Activated CD8-positive, alpha-beta T cell treated with anti-CD3 and anti-CD28 coated beads for 36 hours (primary cell): ENCODE measurements around the gene RAI1. TPM values are rescaled to one million over a fixed set of nuclear protein-coding genes. Genes with fewer than 3 reads are reported as not detected.

ENCODE experiments used
- ATAC-seq: fragments of 200-7000 bp; cut with Tn5 transposase; one replicate; pipeline ENCODE4 v1.10.0; 2021; ENCODE audit warnings: mild to moderate bottlenecking, moderate library complexity
- CTCF ChIA-PET: fragments of 350-600 bp; sonication (Branson Sonifier 250); formaldehyde crosslinking; loops from one replicate; lab custom pipeline; 2021; ENCODE audit warnings: antibody characterized with exemption; lab: Charles Lee
- POLR2A ChIA-PET: fragments of 350-600 bp; sonication (Branson Sonifier 250); formaldehyde crosslinking; loops from one replicate; lab custom pipeline; 2021; ENCODE audit warnings: antibody characterized with exemption; lab: Charles Lee
- DNase-seq: peaks from one replicate; pipeline ENCODE4 v3.0.0-alpha.2; 2020
- H3K27ac Mint-ChIP-seq: one replicate; pipeline ENCODE4 v1.8.0; 2021; ENCODE audit warnings: mild to moderate bottlenecking, mixed read lengths
- H3K27me3 Mint-ChIP-seq: one replicate; pipeline ENCODE4 v1.8.0; 2021; ENCODE audit warnings: mixed read lengths
- H3K36me3 Mint-ChIP-seq: one replicate; pipeline ENCODE4 v1.8.0; 2021; ENCODE audit warnings: low read depth, mixed read lengths
- H3K4me1 Mint-ChIP-seq: one replicate; pipeline ENCODE4 v1.8.0; 2021; ENCODE audit warnings: low read depth, mixed read lengths
- H3K4me3 Mint-ChIP-seq: one replicate; pipeline ENCODE4 v1.8.0; 2021; ENCODE audit warnings: mild to moderate bottlenecking, moderate library complexity, mixed read lengths
- H3K9me3 Mint-ChIP-seq: one replicate; pipeline ENCODE4 v1.8.0; 2021; ENCODE audit warnings: mixed read lengths
- CTCF ChIP-seq: fragments of 200-600 bp; IDR thresholded peaks from one replicate; pipeline ENCODE4 v1.8.0; 2022; ENCODE audit warnings: antibody characterized with exemption, mild to moderate bottlenecking
- intact Hi-C: fragments of 100-400 bp; cut with micrococcal nuclease; formaldehyde crosslinking; loops from one replicate; pipeline ENCODE4 v1.10.0; 2022
- total RNA-seq, 2 experiments: library from RNA; stranded (reverse); gene quantifications; one replicate each; pipeline ENCODE4 v1.2.3, GENCODE V29; 2021

Gene RAI1
- total RNA-seq, 2 experiments from 2014 or later, result 18.1 to 20.3 TPM

DNA sequence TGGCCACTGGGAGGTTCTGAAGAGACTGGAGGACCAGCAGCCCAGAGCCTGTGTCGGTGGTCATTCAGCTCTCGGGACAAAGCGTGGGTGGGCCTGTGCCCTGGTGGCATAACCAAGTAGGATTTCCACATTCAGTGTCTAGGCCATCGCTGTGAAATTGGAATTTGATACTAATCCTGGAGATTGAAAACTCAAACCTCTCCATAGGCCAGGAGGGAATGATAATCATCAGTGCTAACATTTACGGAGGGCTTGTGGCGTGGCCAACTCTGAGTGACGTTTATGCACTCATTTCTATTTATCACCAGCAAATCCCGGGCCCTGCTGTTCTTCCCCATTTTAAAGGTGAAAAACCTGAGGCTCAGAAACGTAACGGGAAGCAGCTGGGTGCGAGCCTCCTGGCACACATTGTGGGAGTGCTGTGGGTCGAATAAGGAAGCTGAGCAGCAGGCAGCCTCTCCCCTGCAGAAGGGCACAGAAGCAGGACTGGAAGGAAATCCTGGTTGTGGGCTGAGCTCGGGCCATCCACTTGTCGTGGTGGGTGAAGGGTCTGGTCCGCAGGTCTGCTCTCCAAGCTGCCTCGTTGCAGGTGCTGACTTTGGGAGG lies 33.1 kb downstream of the RAI1 start:
- ChIA-PET CTCF (interaction anchor here (1.4 kb wide), 1 partner anchor 205 kb away, joined by 3 read pairs; no protein-coding TSS in a partner anchor), POLR2A (interaction anchor here (2.0 kb wide), 1 partner anchor 32 kb away, joined by 5 read pairs; no protein-coding TSS in a partner anchor)
- no peak overlapping the region for H3K4me3 Mint-ChIP-seq
- intact Hi-C loops, result no loop called here
- ATAC-seq (no peak), DNase-seq (no peak)
- peaks cover 35% of the 10 kb centered on the region for H3K4me1 Mint-ChIP-seq
- H3K27me3 Mint-ChIP-seq, result no peaks in the 10 kb centered on the region
- no peak for TF ChIP-seq CTCF
- H3K27ac Mint-ChIP-seq, result no peak overlapping the region
- H3K9me3 Mint-ChIP-seq, result no peaks in the 10 kb centered on the region
- no peaks in the 10 kb centered on the region for H3K36me3 Mint-ChIP-seq

DNA sequence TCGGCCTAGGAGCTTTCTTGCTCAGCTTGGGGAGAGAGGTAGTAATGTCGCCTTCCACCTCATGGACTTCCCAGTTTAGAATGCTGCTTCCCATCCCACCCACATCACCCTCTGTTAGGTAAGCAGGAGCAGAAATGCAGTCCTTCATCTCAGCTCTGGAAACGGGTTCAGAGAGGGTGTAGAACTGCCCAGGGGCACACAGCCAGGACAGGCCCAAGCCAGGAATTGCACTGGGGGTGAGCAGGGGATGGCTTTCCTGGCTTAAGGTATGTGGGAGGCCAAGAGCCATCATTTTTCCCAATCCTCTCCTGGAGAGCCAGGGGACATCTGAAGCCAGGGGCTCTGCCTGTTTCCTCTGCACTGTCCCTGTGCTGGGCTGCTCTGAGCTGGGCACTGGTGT lies 33.6 kb downstream of the RAI1 start:
- no peaks in the 10 kb centered on the region for H3K36me3 Mint-ChIP-seq
- ATAC-seq, result no peak
- no peak overlapping the region for H3K4me3 Mint-ChIP-seq
- H3K27ac Mint-ChIP-seq, result no peak overlapping the region
- ChIA-PET CTCF (interaction anchor here (1.4 kb wide), 1 partner anchor 204 kb away, joined by 3 read pairs; no protein-coding TSS in a partner anchor), POLR2A (interaction anchor here (2.0 kb wide), 1 partner anchor 33 kb away, joined by 5 read pairs; no protein-coding TSS in a partner anchor)
- no peaks in the 10 kb centered on the region for H3K27me3 Mint-ChIP-seq
- intact Hi-C loops, result no loop called here
- no peak for TF ChIP-seq CTCF
- H3K9me3 Mint-ChIP-seq, result no peaks in the 10 kb centered on the region
- no peak for DNase-seq
- peaks cover 35% of the 10 kb centered on the region for H3K4me1 Mint-ChIP-seq

- Mint-ChIP-seq H3K9me3 (no peaks in the 10 kb centered on the region), H3K4me3 (no peak overlapping the region), H3K27ac (no peak overlapping the region), H3K36me3 (peaks cover 2% of the 10 kb centered on the region), H3K4me1 (peaks cover 38% of the 10 kb centered on the region), H3K27me3 (peaks cover 3% of the 10 kb centered on the region)
- CTCF ChIA-PET, result interaction anchor here (1.7 kb wide), 1 partner anchor 10 kb away, joined by 4 read pairs; no protein-coding TSS in a partner anchor
- ATAC-seq (no peak), DNase-seq (no peak)
- POLR2A ChIA-PET, result interaction anchor here (1.0 to 1.3 kb wide), 2 partner anchors 11 to 50 kb away, joined by 3 read pairs; no protein-coding TSS in a partner anchor
- intact Hi-C loops, result no loop called here
- TF ChIP-seq CTCF, result no peak
These were observed 35.7 kb downstream of the RAI1 start for GRCh38 chr17:17716837-17717523.

DNA sequence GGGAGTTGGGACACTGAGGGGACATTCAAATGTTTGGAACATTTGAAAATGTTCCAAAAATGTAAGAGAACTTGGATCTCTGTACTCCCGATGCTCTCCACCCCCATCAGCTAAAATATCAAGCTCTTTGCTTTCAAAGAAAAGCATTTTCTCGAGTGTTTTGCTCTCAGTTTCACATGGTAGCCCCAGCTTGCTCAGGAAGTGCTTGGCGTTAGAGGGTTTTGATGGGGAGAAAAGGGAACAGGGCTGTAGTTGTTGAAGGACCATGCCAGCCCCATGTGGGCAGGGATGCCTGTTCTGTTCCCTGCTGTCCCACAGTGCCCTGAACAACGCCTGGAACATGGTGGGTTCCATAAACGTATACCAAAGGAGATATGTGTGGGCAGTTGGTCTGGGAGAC lies 37.0 kb downstream of the RAI1 start:
- POLR2A ChIA-PET, result interaction anchor here (1.4 kb wide), 1 partner anchor 23 kb away, joined by 4 read pairs; no protein-coding TSS in a partner anchor
- intact Hi-C loops, result no loop called here
- no peak for ATAC-seq
- Mint-ChIP-seq H3K27ac (no peak overlapping the region), H3K36me3 (peaks cover 3% of the 10 kb centered on the region), H3K9me3 (no peaks in the 10 kb centered on the region), H3K4me3 (no peak overlapping the region), H3K4me1 (peaks cover 39% of the 10 kb centered on the region), H3K27me3 (peaks cover 8% of the 10 kb centered on the region)
- no peak for DNase-seq
- CTCF ChIA-PET, result no interaction called here
- TF ChIP-seq CTCF, result no peak
